ENCODE measurements around the gene MYH4.

GRCh38 chr17:10415161-10415560, 54.2 kb downstream of the MYH4 start:
- no peak for TF ChIP-seq CTCF (IDR thresholded peaks at IDR 0.05; ENCODE audit: low read depth, low read length)
- TF ChIP-seq EZH2phosphoT487 (IDR thresholded peaks at IDR 0.05; ENCODE audit: low read depth), result no peak
